Left lung (tissue), 10 donors: ENCODE data around the gene CYBA. TPM values are rescaled to one million over a fixed set of nuclear protein-coding genes. Genes with fewer than 3 reads are reported as not detected.

ENCODE experiments used
- ATAC-seq: fragments of 200-7000 bp; cut with Tn5 transposase; one replicate; pipeline ENCODE4 v1.9.1; 2020; ENCODE audit warnings: moderate library complexity
- DNase-seq, 4 donors: peaks; one replicate each; pipeline ENCODE4 v3.0.0-alpha.2; 2013 to 2020
- H3K27ac ChIP-seq, 2 donors: fragments of 200-600 bp; sonication (generic) in 1 of 2; one replicate each; pipeline versions ENCODE4 v1.5.0 to v1.8.0; 2020 to 2021
- H3K27me3 ChIP-seq, 2 donors: fragments of 200-600 bp; sonication (generic) in 1 of 2; one replicate each; pipeline versions ENCODE4 v1.5.0 to v1.8.0; 2020 to 2021
- H3K36me3 ChIP-seq, 2 donors: fragments of 200-600 bp; sonication (generic) in 1 of 2; one replicate each; pipeline versions ENCODE4 v1.5.0 to v1.8.0; 2020 to 2021
- H3K4me1 ChIP-seq, 2 donors: fragments of 200-600 bp; one replicate each; pipeline ENCODE4 v1.8.0; 2021
- H3K4me3 ChIP-seq, 2 donors: fragments of 200-600 bp; sonication (generic) in 1 of 2; one replicate each; pipeline versions ENCODE4 v1.5.0 to v1.8.0; 2020 to 2021; ENCODE audit warnings: mild to moderate bottlenecking in 1 of 2
- H3K9me3 ChIP-seq, 2 donors: fragments of 200-600 bp; sonication (generic) in 1 of 2; one replicate each; pipeline versions ENCODE4 v1.5.0 to v1.8.0; 2020 to 2021
- intact Hi-C, 2 donors: fragments of 100-400 bp; cut with DNase I; formaldehyde crosslinking; loops; one replicate each; pipeline versions ENCODE4 v1.11.2 to v1.14.2; 2022
- polyA plus RNA-seq, 6 donors: library from polyadenylated mRNA; unstranded; fragments of 120-200 nt; gene quantifications; one replicate each; pipeline ENCODE4 v1.2.1, GENCODE V29; 2013; ENCODE audit not compliant: insufficient read length in 6 of 6
- total RNA-seq, 2 donors: library from RNA; stranded (reverse); fragmentation: NEBNext Ultra II Directional; extraction: Animal tissue kit (Norgen Biotek cat#: 25700); gene quantifications; one replicate each; pipeline ENCODE4 v1.2.1, GENCODE V29; 2021
- TF ChIP-seq, protein P1 (sequence below), 2 donors: fragments of 200-600 bp; sonication (generic) in 1 of 2; IDR thresholded peaks; one replicate each; pipeline versions ENCODE4 v1.5.0 to v1.8.0; 2021; ENCODE audit warnings: antibody characterized with exemption in 2 of 2
- donor health status: DM: no; HTN: yes; CAD: no.
- donor health status: DM: no; HTN: no; CAD: no.

Gene CYBA
- total and polyA plus RNA-seq, 8 donors: 48.8 to 396 (median 77.3) TPM

DNA sequence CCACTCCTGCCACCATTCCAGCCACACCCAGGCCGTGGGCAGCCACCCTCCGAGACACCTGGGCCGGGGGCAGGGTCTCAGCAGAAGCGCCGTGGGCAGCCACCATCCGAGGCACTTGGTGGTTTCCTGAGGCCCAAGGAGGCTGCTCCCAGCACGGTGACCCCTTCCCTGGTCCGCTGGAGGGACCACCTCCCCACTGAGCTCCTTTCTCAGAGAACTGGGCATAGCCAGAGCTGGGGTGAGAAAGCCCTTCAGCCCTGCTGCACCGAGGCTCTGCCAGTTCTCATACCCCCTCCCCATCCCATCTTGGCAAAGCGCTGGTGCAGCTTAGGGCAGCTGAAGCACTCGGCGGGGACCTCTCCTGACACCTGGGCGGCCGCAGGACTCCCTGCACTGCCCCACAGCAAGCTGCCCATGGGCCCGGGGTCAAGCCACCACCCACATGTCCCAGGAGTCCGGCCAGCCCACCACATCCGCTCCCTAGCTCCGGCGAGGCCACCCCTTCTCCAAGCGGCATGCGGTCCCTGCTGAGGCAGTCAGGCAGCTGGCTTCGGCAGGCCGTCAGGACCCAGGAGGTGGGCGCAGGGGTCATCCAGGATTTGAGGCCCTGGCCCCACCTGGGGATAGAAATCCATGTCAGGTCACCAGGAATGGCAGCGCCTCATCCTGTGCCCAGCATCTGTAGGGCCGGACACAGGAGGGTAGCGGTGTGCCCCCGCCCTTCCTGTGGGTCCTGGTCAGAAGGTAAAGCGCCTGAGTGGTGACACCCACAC lies 1.3 kb upstream of the CYBA start:
- no peak for ATAC-seq
- no peaks in the 10 kb centered on the region for H3K9me3 ChIP-seq
- peaks cover 5 to 51% of the 10 kb centered on the region in 2 donors for H3K4me1 ChIP-seq
- peaks cover 0 to 69% of the 10 kb centered on the region in 2 donors for H3K36me3 ChIP-seq
- TF ChIP-seq, protein P1, sequence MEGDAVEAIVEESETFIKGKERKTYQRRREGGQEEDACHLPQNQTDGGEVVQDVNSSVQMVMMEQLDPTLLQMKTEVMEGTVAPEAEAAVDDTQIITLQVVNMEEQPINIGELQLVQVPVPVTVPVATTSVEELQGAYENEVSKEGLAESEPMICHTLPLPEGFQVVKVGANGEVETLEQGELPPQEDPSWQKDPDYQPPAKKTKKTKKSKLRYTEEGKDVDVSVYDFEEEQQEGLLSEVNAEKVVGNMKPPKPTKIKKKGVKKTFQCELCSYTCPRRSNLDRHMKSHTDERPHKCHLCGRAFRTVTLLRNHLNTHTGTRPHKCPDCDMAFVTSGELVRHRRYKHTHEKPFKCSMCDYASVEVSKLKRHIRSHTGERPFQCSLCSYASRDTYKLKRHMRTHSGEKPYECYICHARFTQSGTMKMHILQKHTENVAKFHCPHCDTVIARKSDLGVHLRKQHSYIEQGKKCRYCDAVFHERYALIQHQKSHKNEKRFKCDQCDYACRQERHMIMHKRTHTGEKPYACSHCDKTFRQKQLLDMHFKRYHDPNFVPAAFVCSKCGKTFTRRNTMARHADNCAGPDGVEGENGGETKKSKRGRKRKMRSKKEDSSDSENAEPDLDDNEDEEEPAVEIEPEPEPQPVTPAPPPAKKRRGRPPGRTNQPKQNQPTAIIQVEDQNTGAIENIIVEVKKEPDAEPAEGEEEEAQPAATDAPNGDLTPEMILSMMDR (IDR thresholded peaks at IDR 0.05): no peak
- peak overlapping the region in 1 of 2 donors; percentile 78 for H3K4me3 ChIP-seq
- H3K27ac ChIP-seq: peak overlapping the region; percentile 75 to 90
- peak in 1 of 4 donors; percentile 82 for DNase-seq
- intact Hi-C loops: no loop called here
- H3K27me3 ChIP-seq: no peaks in the 10 kb centered on the region

DNA sequence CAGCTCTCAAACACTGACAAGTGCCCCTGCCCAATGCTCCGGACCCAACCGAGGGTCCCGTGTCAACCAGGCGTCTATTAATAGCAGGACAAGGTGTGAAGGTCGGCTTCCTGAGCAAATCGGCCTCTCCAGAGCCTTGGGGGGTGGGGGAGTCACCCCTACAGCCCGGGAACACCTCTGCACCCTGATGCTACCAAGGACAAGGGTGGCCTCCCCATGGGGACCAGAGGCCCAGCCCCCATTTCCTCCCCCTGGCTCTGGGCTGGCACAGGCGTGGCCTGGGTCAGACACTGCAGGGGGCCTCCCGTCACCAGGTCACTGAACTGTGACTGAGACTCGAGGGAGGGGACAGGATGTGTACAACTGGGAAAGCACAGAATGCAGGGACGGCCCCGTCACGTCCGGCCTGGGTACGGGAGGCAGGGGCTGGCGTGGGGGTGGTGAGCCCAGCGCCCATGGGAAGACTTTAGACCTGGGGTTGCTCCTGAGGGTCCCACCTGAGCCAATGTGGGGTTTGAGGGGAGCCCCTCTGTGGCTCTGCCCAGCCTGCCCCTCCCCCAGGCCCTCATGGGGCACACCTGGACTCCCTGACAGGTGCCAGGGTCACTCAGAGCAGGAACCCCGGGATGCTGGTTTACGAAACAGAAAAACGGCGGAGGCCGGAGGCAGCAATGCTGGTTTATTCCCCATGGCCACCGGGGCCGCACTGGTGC lies 579 bp upstream of the CYBA start:
- peaks cover 0 to 68% of the 10 kb centered on the region in 2 donors for H3K36me3 ChIP-seq
- H3K27me3 ChIP-seq: no peaks in the 10 kb centered on the region
- intact Hi-C loops: no loop called here
- peak in 3 of 4 donors; percentile 57 to 88 (median 74) for DNase-seq
- ATAC-seq: peak; percentile 43
- TF ChIP-seq, protein P1 (IDR thresholded peaks at IDR 0.05): no peak
- no peaks in the 10 kb centered on the region for H3K9me3 ChIP-seq
- peaks cover 5 to 53% of the 10 kb centered on the region in 2 donors for H3K4me1 ChIP-seq
- H3K4me3 ChIP-seq: peak overlapping the region; percentile 78 to 94
- H3K27ac ChIP-seq: peak overlapping the region; percentile 75 to 90

DNA sequence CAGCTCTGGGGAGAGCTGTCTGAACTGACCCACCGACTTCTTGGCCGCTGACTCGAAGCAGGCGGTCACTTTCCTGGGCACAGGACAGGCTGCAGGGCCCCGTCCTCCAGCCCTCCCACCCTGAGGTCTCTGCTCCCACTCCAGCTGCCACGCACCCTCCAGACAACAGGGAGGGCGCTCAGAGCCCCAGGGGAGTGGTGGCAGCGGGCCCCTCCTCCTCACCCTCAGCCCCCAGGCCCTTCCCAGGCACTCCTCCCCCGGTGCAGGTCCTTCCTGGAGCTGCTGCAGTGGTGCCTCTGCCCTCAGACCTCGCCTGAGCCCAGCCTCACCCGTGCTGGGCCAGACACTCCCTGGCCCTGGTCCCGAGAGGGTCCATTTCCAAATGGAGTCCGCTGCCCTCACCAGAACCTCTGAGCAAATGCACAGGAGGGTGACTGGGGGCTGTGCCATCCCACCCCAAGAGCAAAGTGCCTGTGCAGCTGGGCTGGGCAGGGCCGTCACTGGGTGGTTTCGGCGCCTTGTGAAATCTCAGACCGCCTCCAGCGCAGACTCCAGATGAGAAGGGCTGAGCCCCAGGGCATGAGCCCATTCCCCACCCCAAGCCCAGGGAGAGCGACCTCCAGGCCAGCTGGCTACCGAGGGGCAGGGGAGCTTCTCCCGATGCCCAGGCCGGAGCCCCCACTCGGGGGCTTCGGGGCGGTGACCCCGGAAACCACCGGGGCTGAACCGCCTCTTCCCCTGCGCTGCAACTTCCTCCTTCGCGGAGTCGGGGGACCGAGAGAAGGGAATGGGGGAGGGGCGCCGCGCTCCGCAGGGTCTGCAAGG lies 717 bp downstream of the CYBA start:
- ATAC-seq (peak; percentile 54), DNase-seq (peak in 2 of 4 donors; percentile 71 to 80)
- peaks cover 5 to 55% of the 10 kb centered on the region in 2 donors for H3K4me1 ChIP-seq
- H3K27ac ChIP-seq: peak overlapping the region; percentile 75 to 90
- no peaks in the 10 kb centered on the region for H3K9me3 ChIP-seq
- H3K27me3 ChIP-seq: no peaks in the 10 kb centered on the region
- TF ChIP-seq, protein P1 (IDR thresholded peaks at IDR 0.05): no peak
- intact Hi-C loops: no loop called here
- H3K4me3 ChIP-seq: peak overlapping the region; percentile 78 to 94
- H3K36me3 ChIP-seq: peaks cover 0 to 68% of the 10 kb centered on the region in 2 donors

DNA sequence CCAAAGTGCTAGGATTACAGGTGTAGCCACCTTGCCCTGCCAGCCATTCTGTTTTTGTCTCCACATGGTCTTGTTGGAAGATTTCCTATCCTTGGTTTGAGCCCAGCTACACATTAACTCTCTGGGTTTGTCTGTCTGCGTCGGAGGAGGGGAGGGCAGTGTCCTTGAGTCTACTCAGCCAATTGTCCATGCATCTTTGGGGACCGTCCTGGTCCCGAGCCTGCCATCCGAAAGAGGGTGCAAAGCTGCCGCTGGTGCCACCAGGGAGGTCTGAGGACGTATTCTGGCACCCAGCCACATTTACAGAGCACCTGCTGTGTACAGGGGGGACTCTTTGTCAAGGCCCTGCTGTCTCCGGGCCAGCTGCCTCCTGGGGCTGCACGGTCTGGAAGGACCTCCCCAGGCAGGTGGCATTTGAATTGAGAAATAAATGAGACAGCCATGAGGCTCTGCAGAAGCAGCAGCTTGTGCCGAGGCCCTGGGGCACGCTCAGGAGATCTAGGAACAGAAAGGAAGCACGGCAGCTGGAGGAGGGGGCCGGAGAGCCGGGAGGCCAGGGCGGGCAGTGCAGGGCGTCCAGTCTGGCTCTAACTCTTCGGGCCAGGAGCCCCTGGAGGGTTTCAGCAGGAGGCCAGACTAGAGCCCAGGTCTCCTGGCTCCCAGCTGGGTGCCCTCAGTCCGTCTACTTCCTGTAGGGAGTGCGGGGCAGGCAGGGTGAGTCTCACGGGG lies 1.5 kb downstream of the CYBA start:
- DNase-seq: peak in 1 of 4 donors; percentile 75
- intact Hi-C loops: no loop called here
- no peak for ATAC-seq
- peaks cover 0 to 68% of the 10 kb centered on the region in 2 donors for H3K36me3 ChIP-seq
- H3K4me3 ChIP-seq: peak overlapping the region; percentile 78 to 94
- no peaks in the 10 kb centered on the region for H3K27me3 ChIP-seq
- peaks cover 5 to 55% of the 10 kb centered on the region in 2 donors for H3K4me1 ChIP-seq
- peak overlapping the region in 1 of 2 donors; percentile 90 for H3K27ac ChIP-seq
- TF ChIP-seq, protein P1 (IDR thresholded peaks at IDR 0.05): no peak
- no peaks in the 10 kb centered on the region for H3K9me3 ChIP-seq
